Measurements from ENCODE around the gene LTBP3. TPM values are rescaled to one million over a fixed set of nuclear protein-coding genes. Genes with fewer than 3 reads are reported as not detected.

Gene LTBP3
- total RNA-seq, 1 donor from 2014 or later, result 91.9 TPM

DNA sequence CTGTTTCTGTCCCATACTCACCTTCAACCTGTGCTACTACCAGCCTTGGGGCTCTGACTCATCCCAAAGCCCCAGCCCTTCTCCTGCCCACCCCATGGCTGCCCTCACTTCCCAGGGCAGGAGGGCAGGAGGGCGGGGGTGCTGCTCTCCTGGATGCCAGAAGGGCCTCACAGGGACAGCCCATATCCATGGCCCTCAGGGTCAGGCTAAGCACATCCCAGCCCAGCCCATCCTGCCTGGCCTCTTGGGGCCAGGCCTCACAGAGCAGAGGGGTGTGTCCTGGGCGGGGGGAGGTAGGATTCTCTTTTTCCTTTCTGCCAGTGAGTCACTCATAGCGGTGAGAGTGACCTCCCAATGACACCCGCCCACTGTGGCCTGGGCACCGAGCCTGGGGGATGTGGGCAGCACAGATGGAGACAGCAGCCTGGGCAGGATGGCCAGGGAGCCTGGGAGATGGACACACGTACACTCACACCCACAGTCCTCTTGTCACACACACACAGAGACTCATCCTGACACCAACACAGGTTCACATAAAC is 2.4 kb downstream of the LTBP3 start:
- DNase-seq (ENCODE audit: low spot score), result no peak

DNA sequence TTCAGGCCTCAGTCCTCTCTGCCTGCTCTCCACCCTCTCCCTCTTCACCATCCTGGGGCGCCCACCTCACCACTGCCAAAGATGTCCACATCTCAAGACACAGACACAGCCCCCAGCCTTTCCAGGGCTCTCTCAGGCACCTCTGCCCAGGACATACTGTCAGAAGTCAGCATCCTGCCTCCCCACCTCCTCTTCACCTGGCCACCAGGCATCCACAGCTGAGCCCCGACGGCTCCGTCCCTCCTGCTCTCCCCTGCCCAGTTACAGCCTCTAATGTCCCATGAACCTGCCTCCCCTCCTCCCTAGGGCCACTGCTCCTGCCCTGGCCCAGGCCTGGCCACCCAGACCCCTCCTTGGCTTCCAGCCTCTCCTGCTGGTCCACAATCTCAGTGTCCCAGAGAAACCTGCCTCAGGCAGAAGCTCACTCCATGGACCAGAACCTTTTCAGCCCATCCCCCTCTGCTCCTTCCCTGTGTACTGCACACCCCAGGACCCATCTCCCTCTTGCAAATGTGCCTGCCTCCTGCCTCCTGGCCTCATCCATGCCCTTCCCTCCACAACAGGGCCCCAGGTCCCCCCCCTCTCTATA is 3.2 kb downstream of the LTBP3 start:
- DNase-seq (ENCODE audit: low spot score), result no peak

GRCh38 chr11:65554057-65554818 is 3.9 kb downstream of the LTBP3 start:
- DNase-seq (ENCODE audit: low spot score), result no peak

DNA sequence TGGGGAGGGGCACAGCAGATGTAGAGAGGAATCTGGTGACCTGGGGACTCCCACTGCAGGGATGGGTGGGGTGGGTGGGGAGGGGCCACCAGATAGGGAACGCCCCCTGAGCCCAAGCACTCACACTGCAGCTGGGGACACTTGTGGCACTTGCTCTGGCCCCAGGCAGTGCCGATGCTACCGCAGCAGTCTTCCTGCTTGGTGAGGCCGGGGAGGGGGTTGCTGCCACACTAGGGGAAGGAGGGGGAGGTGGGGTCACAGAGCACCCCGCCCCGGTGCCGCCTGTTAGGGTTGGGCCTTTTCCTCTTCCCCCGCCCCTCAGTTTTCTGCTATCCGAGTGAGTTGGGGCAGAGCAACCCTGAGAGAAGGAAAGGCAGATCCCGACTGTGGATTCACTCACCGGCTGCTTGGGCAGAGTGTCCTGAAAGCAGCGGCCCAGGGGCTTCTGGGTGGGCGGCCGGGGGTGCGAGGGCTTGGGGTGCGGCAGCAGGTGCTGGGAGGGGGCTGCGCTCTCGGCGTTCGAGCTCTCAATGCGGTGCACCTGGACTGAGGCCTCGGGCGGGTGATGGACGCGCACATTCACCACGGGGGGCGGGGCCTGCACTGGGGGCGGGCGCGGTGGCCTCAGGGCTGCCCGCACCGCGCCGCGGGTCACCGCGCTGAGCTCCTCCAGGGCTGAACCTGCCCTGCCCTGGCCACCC is 4.7 kb downstream of the LTBP3 start:
- DNase-seq (ENCODE audit: low spot score), result no peak

DNA sequence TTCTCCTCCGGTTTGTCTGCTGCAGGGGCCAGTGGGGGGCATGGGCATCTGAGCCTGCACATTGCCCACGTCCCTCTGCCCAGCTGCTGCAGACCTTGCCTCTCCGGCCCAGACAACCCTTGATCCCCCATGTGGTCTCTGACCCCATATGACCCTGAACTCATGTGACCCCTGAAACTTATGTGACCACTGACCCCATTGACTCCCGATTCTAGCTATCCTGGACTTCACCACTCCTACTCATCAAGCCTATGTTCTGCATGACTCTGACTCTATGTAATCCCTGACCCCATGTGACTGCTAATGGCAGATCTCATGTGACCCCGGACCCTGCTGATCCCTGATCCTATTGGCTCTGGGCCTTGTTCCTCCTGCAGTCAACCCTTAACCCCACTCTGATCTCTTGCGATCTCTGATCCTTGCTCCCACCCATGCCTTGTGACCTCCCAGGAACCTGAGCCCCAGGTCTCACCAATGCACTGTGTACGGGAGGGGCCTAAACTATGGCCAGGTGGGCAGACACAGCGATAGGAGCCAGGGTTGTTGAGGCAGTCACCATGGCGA is 5.7 kb downstream of the LTBP3 start:
- DNase-seq (ENCODE audit: low spot score), result no peak

DNA sequence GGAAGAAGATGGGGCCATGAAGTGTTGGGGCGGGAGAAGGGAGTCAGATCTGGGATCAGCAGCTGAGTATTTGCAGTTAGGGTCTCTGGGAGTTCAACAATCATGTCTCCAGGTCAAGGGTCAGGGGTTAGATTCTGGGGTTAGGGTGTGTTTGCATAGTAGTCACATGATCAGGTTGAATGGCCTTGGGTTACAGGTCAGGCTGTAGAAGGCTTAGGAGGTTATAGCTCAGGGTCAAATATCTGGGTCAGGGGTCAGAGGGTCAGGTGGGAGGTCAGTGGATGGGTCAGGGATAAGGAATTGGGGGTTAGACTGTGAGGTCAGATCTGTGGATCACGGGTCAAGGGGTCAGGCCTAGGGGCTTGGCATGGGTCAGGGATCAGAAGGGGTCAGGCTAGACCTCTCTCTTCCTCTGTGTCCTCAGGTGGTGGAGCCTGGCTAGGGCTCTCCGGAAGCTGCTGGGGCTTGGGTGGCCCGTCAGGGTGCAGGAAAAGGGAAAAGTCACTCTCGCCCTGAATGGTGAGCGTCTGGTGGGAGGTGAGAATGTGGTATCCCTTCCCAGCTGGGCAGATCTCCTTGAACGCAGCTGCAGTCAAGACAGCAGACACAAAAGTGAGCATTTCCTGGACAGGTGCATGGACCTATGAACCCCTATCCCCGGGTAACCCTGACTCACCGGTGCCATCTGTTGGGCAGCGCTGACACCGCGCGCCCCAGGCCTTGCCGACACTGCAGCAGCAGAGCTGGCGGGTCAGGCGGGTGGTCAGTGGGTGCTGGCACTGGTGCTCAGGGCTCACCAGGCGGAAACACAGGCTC is 6.4 kb downstream of the LTBP3 start:
- DNase-seq (ENCODE audit: low spot score), result no peak

DNA sequence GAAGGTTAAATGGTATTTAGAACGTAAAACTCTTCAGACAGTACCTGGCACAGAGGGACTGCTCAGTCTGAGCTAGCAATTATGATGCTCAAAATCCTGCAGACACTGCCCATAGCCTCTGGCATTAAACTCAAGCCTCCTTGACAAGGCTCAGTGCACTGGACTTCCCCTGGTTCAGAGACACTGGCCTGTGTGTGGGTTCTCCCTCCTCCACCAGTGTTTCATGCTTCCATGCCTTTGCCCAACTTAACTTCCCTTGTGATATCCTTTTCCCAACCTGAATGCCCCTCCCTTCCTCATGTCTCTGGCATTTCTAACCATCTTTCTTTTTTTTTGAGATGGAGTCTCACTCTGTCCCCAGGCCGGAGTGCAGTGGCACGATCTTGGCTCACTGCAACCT is 9.1 kb downstream of the LTBP3 start:
- no peak for DNase-seq (ENCODE audit: low spot score)

DNA sequence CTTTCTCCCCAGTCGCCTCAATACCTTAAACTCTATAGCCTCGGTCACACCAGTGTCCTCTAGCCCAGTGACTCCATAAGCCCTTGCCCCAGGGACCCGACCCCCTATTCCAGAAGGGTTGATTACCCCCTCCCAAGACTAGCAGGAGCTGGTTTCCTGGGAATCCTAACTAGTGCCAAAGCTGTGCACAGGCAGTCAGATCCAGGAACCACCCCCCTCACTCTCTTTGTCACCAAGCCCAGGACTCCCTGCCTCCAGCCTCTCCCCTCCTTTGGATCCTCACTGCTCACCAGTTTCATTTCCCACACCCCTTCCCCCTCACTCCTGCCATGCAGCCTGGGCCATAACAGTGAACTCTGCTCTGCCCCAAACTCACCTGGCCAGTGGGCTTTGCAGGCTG is 9.8 kb downstream of the LTBP3 start:
- no peak for DNase-seq (ENCODE audit: low spot score)

DNA sequence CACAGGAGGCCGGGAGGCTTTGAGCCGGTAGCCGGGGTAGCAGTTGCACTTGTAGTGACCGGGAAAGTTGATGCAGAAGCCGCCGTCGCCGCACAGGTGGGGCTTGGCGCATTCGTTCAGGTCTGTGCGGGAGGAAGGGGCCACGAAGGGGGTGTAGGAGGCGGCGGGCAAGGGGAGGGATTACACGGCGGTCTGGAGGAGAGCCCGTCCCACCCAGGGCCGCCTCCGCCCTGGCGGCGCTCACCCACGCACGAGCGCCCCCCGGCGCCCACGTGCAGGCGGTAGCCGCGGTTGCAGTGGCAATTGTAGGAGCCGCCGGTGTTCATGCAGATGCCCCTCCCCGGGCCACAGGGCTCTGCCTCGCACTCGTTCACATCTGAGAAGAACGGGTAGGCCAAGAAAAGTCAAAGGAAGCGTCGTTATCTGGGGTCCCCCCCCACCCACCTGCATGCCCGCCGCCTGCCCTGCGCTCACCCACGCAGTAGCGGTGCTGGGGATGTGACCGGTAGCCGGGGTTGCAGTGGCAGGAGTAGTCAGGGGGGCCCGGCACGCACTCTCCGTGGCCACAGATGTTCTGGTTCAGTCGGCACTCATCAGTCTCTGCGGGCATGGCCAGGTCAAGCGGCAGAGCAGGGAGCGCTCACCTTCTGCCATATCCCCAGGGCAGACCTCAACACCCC is 10.6 kb downstream of the LTBP3 start:
- no peak for DNase-seq (ENCODE audit: low spot score)

DNA sequence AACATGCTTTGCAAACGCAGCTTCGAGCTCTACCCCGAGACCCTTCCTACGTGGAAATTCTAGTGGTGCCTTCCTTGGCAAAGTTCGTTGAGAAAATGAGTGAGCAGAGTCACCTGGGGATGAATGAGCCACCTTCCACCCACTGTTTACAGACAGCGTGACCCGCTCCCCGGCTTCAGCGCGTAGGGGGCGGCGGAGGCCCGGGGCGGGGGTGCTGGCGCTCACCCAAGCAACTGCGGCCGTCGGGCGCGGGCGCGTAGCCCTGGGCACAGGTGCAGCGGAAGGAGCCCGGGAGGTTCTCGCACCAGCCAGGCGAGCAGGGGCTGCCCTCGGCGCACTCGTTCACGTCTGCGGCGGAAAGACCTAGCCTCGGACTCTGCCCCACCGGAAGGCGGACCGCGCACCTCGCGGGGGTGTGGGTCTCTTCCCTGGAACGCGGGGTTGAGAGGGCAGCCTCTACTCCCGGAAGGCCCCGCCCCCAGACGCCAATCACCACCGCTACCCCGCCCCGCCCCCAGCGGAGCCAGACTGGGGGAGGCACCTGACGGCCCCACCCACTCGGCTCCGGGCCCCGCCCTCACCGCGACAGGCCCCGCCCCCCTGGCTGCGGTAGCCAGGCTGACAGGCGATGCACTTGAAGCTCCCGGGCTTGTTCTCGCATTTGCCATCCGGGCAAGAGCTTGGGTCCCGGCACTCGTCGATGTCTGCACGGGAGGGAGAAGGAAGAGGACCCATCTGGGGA is 11.8 kb downstream of the LTBP3 start:
- DNase-seq (ENCODE audit: low spot score), result peak; percentile 96

DNA sequence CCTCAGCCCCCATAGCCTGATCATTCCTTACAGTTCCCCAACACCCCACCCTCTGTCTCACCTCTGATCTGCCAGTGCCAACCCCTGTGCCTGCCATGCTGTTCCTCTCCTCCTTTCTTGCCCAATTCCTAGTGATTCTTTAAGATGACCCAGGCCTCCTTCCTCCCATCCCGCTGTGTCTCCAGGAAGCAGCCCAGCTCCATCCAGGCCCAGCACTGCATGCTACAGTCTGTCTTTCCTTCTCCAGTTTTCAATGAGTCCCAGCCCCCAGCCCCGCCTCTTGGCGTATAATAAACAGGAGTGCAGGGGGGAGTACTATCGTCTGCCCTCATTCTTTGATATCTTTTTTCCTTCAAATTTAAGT is 12.3 kb downstream of the LTBP3 start:
- no peak for DNase-seq (ENCODE audit: low spot score)

DNA sequence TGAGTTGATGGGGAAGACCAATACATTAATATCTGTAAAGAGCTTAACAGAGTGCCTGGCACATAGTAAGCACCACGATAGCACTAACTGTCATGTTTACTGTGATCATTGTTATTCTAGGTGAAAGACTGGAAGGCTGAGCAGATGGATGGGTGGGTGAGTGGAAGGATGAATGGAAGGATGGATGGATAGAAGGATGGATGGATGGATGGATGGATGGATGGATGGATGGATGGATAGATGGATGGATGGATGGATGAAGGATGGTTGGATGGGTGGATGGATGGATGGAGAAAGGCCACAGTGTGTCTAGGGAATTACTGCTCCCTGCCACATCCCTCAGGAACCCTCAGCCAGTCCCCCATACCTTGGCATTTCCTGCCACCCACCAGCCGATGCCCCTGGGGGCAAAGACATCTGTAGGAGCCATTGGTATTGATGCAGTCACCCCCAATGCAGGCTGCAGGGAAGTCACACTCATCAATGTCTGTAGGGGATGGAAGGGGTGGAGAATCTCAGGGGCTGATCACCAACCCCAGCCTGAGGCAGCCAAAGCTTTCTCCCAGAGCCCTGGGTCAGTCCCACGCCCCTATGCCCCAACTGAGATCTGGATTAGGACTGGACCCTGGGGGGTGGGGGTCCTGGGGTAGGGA is 15.3 kb downstream of the LTBP3 start:
- DNase-seq (ENCODE audit: low spot score), result no peak

DNA sequence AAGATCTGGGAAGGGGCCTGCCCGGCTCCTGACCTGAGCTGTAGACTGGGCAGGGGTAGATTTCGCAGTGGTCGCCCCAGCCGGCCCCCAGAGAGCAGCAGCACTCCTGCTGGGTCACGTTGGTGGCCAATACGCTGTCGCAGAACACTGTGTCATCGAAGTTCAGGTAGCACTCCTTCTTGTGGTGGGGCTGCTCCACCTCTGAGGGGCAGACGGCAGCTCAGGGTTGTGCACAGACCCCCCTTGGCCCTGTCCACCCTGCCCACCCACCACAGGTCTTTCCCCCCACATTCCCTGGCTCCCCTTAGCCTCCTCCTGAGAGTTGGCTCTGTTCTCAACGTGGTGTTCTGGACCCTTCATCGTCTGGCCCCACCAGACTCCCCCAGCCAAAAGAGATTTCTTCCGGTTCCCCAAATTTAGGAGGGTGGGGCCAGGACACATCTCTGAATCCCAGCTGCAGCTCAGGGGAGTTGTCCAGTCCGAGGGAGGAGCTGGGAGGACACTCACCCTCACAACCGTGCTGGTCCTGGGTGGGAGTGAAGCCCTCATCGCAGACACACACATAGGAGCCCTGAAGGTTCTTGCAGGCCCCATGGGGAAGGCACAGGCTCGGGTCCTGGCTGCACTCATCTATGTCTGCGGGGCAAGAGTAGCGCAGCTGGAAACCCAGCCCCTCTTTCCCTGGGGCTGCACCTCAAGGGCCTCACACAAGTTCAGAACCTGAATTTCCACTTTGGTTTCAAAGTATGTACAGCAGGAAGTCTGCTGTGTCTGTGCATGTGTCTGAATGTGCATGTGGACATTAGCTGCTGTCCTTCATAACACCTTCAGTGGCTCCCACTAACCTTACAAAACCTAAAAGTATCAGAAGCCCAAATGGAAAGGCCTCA is 16.8 kb downstream of the LTBP3 start:
- no peak for DNase-seq (ENCODE audit: low spot score)

DNA sequence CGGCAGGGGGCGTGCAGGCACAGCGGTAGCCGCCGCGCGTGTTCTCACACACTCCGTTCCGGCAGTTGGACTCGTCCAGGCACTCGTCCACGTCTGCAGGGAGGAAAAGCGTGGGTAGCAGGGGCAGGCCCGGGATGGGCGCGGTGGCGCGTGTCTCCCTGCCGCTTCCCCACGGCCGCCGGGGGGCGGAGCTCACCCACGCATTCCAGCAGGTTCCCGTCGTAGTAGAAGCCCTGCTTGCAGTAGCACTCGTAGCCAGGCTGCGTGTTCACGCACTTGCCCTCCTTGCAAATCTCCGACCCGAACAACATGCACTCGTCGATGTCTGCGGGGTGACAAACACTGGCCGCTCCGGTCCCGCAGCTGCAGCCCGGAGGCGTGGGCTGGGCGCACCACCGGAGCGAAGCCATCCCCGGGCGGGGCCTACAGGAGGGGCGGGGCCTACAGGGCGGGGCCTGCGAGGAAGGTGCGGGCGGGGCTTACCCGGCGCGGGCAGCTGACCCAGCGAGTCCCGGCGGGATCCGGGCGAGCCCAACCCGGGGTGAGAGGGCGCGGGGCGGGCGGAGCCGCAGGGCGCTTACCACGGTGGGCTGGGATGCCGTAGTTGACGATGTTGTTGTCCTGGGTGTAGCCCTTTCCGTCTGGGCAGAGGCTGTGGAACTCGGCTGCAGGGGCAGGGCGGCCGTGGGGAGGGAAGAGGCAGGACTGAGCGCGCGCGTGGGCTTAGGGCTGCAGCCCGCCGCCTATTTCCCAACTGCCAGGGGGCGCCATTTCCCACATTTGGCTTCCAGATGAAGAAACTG is 17.7 kb downstream of the LTBP3 start:
- DNase-seq (ENCODE audit: low spot score), result peak; percentile 98

GRCh38 chr11:65539744-65540289 is 18.3 kb downstream of the LTBP3 start:
- no peak for DNase-seq (ENCODE audit: low spot score)

GRCh38 chr11:65538915-65539743 is 19.0 kb downstream of the LTBP3 start:
- no peak for DNase-seq (ENCODE audit: low spot score)

Data from mesenteric fat pad (tissue), 1 donor.